Measurements from ENCODE around the gene APC2. TPM values are rescaled to one million over a fixed set of nuclear protein-coding genes. Genes with fewer than 3 reads are reported as not detected.
A peak's percentile ranks its signal among the peaks of the same experiment; 100 is the strongest.

APC2 gene
- total RNA-seq, 1 experiment from 2014 or later, result 1.4 TPM

- H3K27me3 Mint-ChIP-seq (ENCODE audit: low read depth), result peaks cover 6% of the 10 kb centered on the region; the same call in 1 of the 2 replicates
- H3K36me3 Mint-ChIP-seq, result peaks cover 2% of the 10 kb centered on the region; the same call in 1 of the 2 replicates
- H3K4me1 Mint-ChIP-seq, result peaks cover 12% of the 10 kb centered on the region
- TF ChIP-seq RELA (CRISPR knock-in tag; IDR thresholded peaks at IDR 0.05; ENCODE audit: borderline replicate concordance), result no peak
- peak; percentile 84 for TF ChIP-seq GTF2I (CRISPR knock-in tag; conservative IDR thresholded peaks at IDR 0.05)
- no peak for TF ChIP-seq JAZF1 (CRISPR knock-in tag; IDR thresholded peaks at IDR 0.05)
- TF ChIP-seq ATF6 (CRISPR knock-in tag; IDR thresholded peaks at IDR 0.05), result no peak
- TF ChIP-seq IRF1 (CRISPR knock-in tag; IDR thresholded peaks at IDR 0.05), result no peak
- TF ChIP-seq ESRRA (CRISPR knock-in tag; IDR thresholded peaks at IDR 0.05; ENCODE audit: borderline replicate concordance), result no peak
- TF ChIP-seq MAX (CRISPR knock-in tag; IDR thresholded peaks at IDR 0.05), result no peak
- TF ChIP-seq ZNF121 (CRISPR knock-in tag; IDR thresholded peaks at IDR 0.05), result peak; percentile 97
- TF ChIP-seq IRF2 (CRISPR knock-in tag; IDR thresholded peaks at IDR 0.05; ENCODE audit: borderline replicate concordance, low read depth), result no peak
- DNase-seq (ENCODE audit: low spot score), result no peak
- ChIA-PET CTCF (no interaction called here), POLR2A (no interaction called here)
- no peak for ATAC-seq
- H3K9me3 Mint-ChIP-seq, result no peaks in the 10 kb centered on the region
- H3K4me3 Mint-ChIP-seq, result peak overlapping the region; percentile 57
- H3K27ac Mint-ChIP-seq, result no peak overlapping the region
These were observed 48.1 kb upstream of the APC2 start for GRCh38 chr19:1401889-1402217.

GRCh38 chr19:1402411-1403070 is 47.4 kb upstream of the APC2 start:
- H3K4me3 Mint-ChIP-seq, result peak overlapping the region; percentile 43
- no peaks in the 10 kb centered on the region for H3K9me3 Mint-ChIP-seq
- H3K4me1 Mint-ChIP-seq, result peaks cover 12% of the 10 kb centered on the region
- peaks cover 2% of the 10 kb centered on the region; the same call in 1 of the 2 replicates for H3K36me3 Mint-ChIP-seq
- no peak for DNase-seq (ENCODE audit: low spot score)
- H3K27me3 Mint-ChIP-seq (ENCODE audit: low read depth), result peaks cover 6% of the 10 kb centered on the region; the same call in 1 of the 2 replicates
- ChIA-PET POLR2A (interaction anchor here (1.2 kb wide), 1 partner anchor 43 kb away, joined by 5 read pairs; no protein-coding TSS in a partner anchor), CTCF (interaction anchor here (0.6 to 1.6 kb wide), 6 partner anchors 34 to 120 kb away, joined by 3 to 8 read pairs (median 4); no protein-coding TSS in a partner anchor)
- TF ChIP-seq TEAD1 (CRISPR knock-in tag; IDR thresholded peaks at IDR 0.05), result no peak
- TF ChIP-seq ZNF281 (CRISPR knock-in tag; IDR thresholded peaks at IDR 0.05), result no peak
- no peak overlapping the region for H3K27ac Mint-ChIP-seq
- ATAC-seq, result no peak

GRCh38 chr19:1406774-1407527 is 43.0 kb upstream of the APC2 start:
- CTCF ChIA-PET, result interaction anchor here (1.4 kb wide), 1 partner anchor 43 kb away, joined by 3 read pairs; no protein-coding TSS in a partner anchor
- POLR2A ChIA-PET, result no interaction called here
- no peak for TF ChIP-seq JAZF1 (CRISPR knock-in tag; IDR thresholded peaks at IDR 0.05)
- no peak for TF ChIP-seq ZNF423 (CRISPR knock-in tag; IDR thresholded peaks at IDR 0.05)
- TF ChIP-seq NFYB (CRISPR knock-in tag; conservative IDR thresholded peaks at IDR 0.05; ENCODE audit: low read depth), result no peak
- TF ChIP-seq OVOL2 (CRISPR knock-in tag; IDR thresholded peaks at IDR 0.05; ENCODE audit: borderline replicate concordance), result no peak
- peak; percentile 100 for TF ChIP-seq SP1 (CRISPR knock-in tag; conservative IDR thresholded peaks at IDR 0.05)
- no peak for TF ChIP-seq ATF1 (CRISPR knock-in tag; IDR thresholded peaks at IDR 0.05)
- TF ChIP-seq FOXP4 (CRISPR knock-in tag; IDR thresholded peaks at IDR 0.05), result no peak; the same call in 1 of the 2 replicates
- TF ChIP-seq GRHL2 (CRISPR knock-in tag; IDR thresholded peaks at IDR 0.05; ENCODE audit: insufficient replicate concordance, severe bottlenecking), result no peak
- TF ChIP-seq EMX1 (CRISPR knock-in tag; IDR thresholded peaks at IDR 0.05), result no peak
- TF ChIP-seq TCF7 (CRISPR knock-in tag; IDR thresholded peaks at IDR 0.05; ENCODE audit: low read depth), result no peak
- peak; percentile 81 for TF ChIP-seq E2F5 (CRISPR knock-in tag; IDR thresholded peaks at IDR 0.05)
- TF ChIP-seq ELF4 (CRISPR knock-in tag; IDR thresholded peaks at IDR 0.05; ENCODE audit: low read depth), result no peak

More at GRCh38 chr19:1406774-1407527, 43.0 kb upstream of the APC2 start:
- DNase-seq (ENCODE audit: low spot score) (peak; percentile 99), ATAC-seq (peak; percentile 82)
- peaks cover 6% of the 10 kb centered on the region; the same call in 1 of the 2 replicates for H3K27me3 Mint-ChIP-seq (ENCODE audit: low read depth)
- H3K4me1 Mint-ChIP-seq, result peaks cover 43% of the 10 kb centered on the region
- H3K27ac Mint-ChIP-seq, result peak overlapping the region; percentile 96
- H3K4me3 Mint-ChIP-seq, result peak overlapping the region; percentile 71
- no peaks in the 10 kb centered on the region for H3K9me3 Mint-ChIP-seq
- H3K36me3 Mint-ChIP-seq, result peaks cover 16% of the 10 kb centered on the region

All from WTC11 (cell line).